Common myeloid progenitor, CD34-positive (primary cell): ENCODE data around the gene C1QTNF9.
"Not testable (repeated sequence)": the region's sequence is repeated elsewhere in the genome, so short reads cannot be mapped to it uniquely, and the experiment has no call there.

Experiments used
- CTCF ChIA-PET: fragments of 350-600 bp; sonication (Branson Sonifier 250); formaldehyde crosslinking; loops from one replicate; lab custom pipeline; 2021; ENCODE audit warnings: antibody characterized with exemption; lab: Charles Lee
- POLR2A ChIA-PET: fragments of 350-600 bp; sonication (Branson Sonifier 250); formaldehyde crosslinking; loops from one replicate; lab custom pipeline; 2021; ENCODE audit warnings: antibody characterized with exemption; lab: Charles Lee
- DNase-seq, 3 donors: peaks; one replicate each; pipeline versions ENCODE4 v3.0.0 to v3.0.0-alpha.2; 2013
- H3K27ac ChIP-seq, 2 experiments: 1 replicate in 1 of 2; 2 replicates in 1 of 2; pipeline ENCODE4 v1.7.0; 2013; ENCODE audit warnings: inconsistent platforms in 2 of 2, low read length in 2 of 2, mild to moderate bottlenecking in 2 of 2, low read depth in 1 of 2, moderate library complexity in 1 of 2; ENCODE audit not compliant: severe bottlenecking in 2 of 2, insufficient read depth in 1 of 2, poor library complexity in 1 of 2
- H3K27me3 ChIP-seq, 5 experiments: replicated peaks in 2 of 5; 1 replicate in 3 of 5; 2 replicates in 2 of 5; pipeline versions ENCODE4 v1.6.1 to v1.7.0; 2013; ENCODE audit warnings: low read length in 4 of 5, mild to moderate bottlenecking in 2 of 5, moderate library complexity in 2 of 5, inconsistent platforms in 1 of 5; ENCODE audit not compliant: insufficient read depth in 5 of 5, control insufficient read depth in 4 of 5
- H3K36me3 ChIP-seq, 4 experiments: 1 replicate in 2 of 4; 2 replicates in 2 of 4; pipeline versions ENCODE4 v1.6.1 to v1.7.0; 2013; ENCODE audit warnings: low read length in 3 of 4, control low read depth in 1 of 4, mild to moderate bottlenecking in 1 of 4; ENCODE audit not compliant: control insufficient read depth in 4 of 4, insufficient read depth in 4 of 4
- H3K4me1 ChIP-seq, 4 experiments: 1 replicate in 3 of 4; 2 replicates in 1 of 4; pipeline versions ENCODE4 v1.6.1 to v1.7.1; 2013; ENCODE audit warnings: low read length in 3 of 4, mild to moderate bottlenecking in 3 of 4, control low read depth in 1 of 4, inconsistent platforms in 1 of 4, moderate library complexity in 1 of 4; ENCODE audit not compliant: control insufficient read depth in 4 of 4, insufficient read depth in 4 of 4; ENCODE audit errors: control extremely low read depth in 1 of 4
- H3K4me3 ChIP-seq, 7 experiments: 1 replicate in 4 of 7; 2 replicates in 3 of 7; pipeline versions ENCODE4 v1.5.1 to v1.7.0; 2013; ENCODE audit warnings: mild to moderate bottlenecking in 7 of 7, low read length in 6 of 7, moderate library complexity in 6 of 7, inconsistent platforms in 2 of 7, low read depth in 2 of 7, control low read depth in 1 of 7; ENCODE audit not compliant: insufficient read depth in 4 of 7, control insufficient read depth in 1 of 7; ENCODE audit errors: extremely low read depth in 1 of 7
- H3K9me3 ChIP-seq, 5 experiments: 1 replicate in 4 of 5; 2 replicates in 1 of 5; pipeline versions ENCODE4 v1.6.1 to v1.7.1; 2013; ENCODE audit warnings: low read length in 4 of 5, mild to moderate bottlenecking in 2 of 5, inconsistent platforms in 1 of 5, low read depth in 1 of 5, moderate library complexity in 1 of 5; ENCODE audit not compliant: control insufficient read depth in 4 of 5, insufficient read depth in 2 of 5; ENCODE audit errors: control extremely low read depth in 1 of 5
- WGBS: methylation state at CpG from one replicate; pipeline ENCODE4 v1.1.5; 2013; ENCODE audit not compliant: insufficient coverage; 5-methylcytosine and 5-hydroxymethylcytosine counted together

C1QTNF9 gene

DNA sequence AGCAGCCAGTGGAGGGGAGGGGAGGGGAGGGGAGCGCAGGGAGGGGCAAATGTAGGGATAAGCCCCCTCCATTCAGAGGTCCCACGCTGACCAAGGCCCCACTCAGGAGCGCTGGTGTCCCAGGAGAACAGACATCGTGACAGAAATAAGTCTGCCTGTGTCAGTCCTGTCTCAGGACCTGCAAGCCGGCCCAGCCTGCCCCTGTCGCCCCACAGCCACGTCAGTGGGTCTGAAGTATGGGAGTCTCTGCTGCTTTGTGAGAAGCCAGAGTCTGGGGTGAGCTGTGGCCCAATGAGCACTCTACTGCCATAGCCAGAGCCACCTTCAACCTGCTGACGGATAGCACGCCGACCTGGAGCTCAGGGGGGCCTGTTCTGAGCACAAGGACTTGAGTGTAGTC is 8.5 kb downstream of the C1QTNF9 start:
- H3K27ac ChIP-seq, H3K4me1 ChIP-seq, H3K36me3 ChIP-seq, H3K4me3 ChIP-seq, H3K27me3 ChIP-seq, DNase-seq, CTCF ChIA-PET, POLR2A ChIA-PET, H3K9me3 ChIP-seq: not testable (repeated sequence)
- 100% methylated on average over 3 of the region's 10 CpGs for WGBS

DNA sequence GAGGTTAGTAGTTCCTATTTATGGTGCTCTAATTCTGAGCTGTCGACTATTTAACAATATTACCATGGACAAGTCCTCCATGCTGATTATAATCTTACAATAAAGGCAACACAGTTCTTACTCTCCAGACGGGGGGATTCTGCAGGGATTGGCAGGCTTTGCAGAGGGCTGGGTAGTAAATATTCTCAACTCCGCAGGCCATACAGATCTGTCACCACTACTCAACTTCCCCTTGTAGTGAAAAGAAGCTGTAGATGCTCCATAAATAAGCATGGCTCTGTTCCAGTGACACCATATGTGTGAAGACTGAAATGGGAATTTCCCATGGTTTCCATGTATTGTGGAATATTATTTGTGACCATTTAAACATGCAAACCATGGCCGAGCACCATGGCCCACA is 9.5 kb downstream of the C1QTNF9 start:
- H3K36me3 ChIP-seq, H3K9me3 ChIP-seq, H3K27me3 ChIP-seq, H3K4me3 ChIP-seq, POLR2A ChIA-PET, H3K27ac ChIP-seq, CTCF ChIA-PET, H3K4me1 ChIP-seq, DNase-seq: not testable (repeated sequence)
- WGBS, result no CpG with 5 or more reads among the region's 4 CpGs

GRCh38 chr13:24319641-24320040 is 10.3 kb downstream of the C1QTNF9 start:
- H3K27me3 ChIP-seq, H3K9me3 ChIP-seq, POLR2A ChIA-PET, CTCF ChIA-PET, H3K27ac ChIP-seq, H3K4me3 ChIP-seq, H3K36me3 ChIP-seq, H3K4me1 ChIP-seq, DNase-seq: not testable (repeated sequence)
- WGBS, result no CpG with 5 or more reads among the region's 6 CpGs

DNA sequence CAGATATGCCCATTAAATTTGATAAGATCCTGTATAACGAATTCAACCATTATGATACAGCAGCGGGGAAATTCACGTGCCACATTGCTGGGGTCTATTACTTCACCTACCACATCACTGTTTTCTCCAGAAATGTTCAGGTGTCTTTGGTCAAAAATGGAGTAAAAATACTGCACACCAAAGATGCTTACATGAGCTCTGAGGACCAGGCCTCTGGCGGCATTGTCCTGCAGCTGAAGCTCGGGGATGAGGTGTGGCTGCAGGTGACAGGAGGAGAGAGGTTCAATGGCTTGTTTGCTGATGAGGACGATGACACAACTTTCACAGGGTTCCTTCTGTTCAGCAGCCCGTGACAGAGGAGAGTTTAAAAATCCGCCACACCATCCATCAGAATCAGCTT is 12.0 kb downstream of the C1QTNF9 start:
- CTCF ChIA-PET, DNase-seq: not testable (repeated sequence)

GRCh38 chr13:24322470-24322869 is 13.1 kb downstream of the C1QTNF9 start:
- CTCF ChIA-PET, H3K4me3 ChIP-seq, H3K9me3 ChIP-seq, H3K36me3 ChIP-seq, H3K4me1 ChIP-seq, H3K27ac ChIP-seq, H3K27me3 ChIP-seq, DNase-seq: not testable (repeated sequence)
- 67% methylated on average over 1 of the region's 2 CpGs for WGBS
- POLR2A ChIA-PET, result interaction anchor here (0.6 kb wide), 1 partner anchor 16 kb away, joined by 3 read pairs; no protein-coding TSS in a partner anchor

More for the DNA sequence above, 12.0 kb downstream of the C1QTNF9 start:
- WGBS, result 97% methylated on average over 5 of the region's 8 CpGs
- H3K27ac ChIP-seq, H3K36me3 ChIP-seq, H3K4me3 ChIP-seq, H3K27me3 ChIP-seq, H3K4me1 ChIP-seq, POLR2A ChIA-PET, H3K9me3 ChIP-seq: not testable (repeated sequence)

- Histone ChIP-seq H3K4me3 (no peak overlapping the region), H3K9me3 (no peaks in the 10 kb centered on the region), H3K4me1 (peaks cover 0 to 2% (median 0%) of the 10 kb centered on the region in 4 experiments), H3K27ac (no peak overlapping the region), H3K27me3 (peaks cover 0 to 10% (median 3%) of the 10 kb centered on the region in 5 experiments), H3K36me3 (no peaks in the 10 kb centered on the region)
- 91% methylated on average over 22 of the region's 28 CpGs for WGBS
- POLR2A ChIA-PET, result no interaction called here
- DNase-seq, result no peak
- CTCF ChIA-PET, result no interaction called here
Measured at GRCh38 chr13:24323036-24323738, 13.8 kb downstream of the C1QTNF9 start.

DNA sequence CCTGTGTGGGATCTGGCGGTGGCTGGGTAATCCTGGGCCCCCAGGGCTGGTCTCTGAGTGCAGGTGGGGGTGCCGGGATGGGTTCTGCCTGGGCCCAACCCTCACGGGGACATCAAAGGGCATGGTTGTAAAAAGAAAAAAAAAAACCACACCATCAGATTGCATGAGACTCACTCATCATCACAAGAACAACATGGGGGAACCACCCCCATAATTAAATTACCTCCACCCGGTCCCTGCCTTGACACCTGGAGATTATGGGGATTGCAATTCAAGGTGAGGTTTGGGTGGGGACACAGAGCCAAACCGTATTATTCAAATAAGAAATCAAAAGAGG is 14.3 kb downstream of the C1QTNF9 start:
- POLR2A ChIA-PET, result no interaction called here
- WGBS, result 94% methylated on average over 3 of the region's 5 CpGs
- Histone ChIP-seq H3K4me1 (peaks cover 0 to 2% (median 0%) of the 10 kb centered on the region in 4 experiments), H3K36me3 (no peaks in the 10 kb centered on the region), H3K27me3 (peaks cover 0 to 14% (median 5%) of the 10 kb centered on the region in 5 experiments), H3K9me3 (no peaks in the 10 kb centered on the region), H3K27ac (no peak overlapping the region), H3K4me3 (no peak overlapping the region)
- no peak for DNase-seq
- CTCF ChIA-PET, result no interaction called here
